Prostate gland (tissue), 2 donors: Measurements from ENCODE around the gene UTP25.

Source experiments
- CTCF ChIP-seq, 4 experiments: fragments of 200-600 bp in 2 of 4; fragments of 450-650 bp in 2 of 4; sonication (generic) in 2 of 4; IDR thresholded peaks; 1 replicate in 3 of 4; 2 replicates in 1 of 4; pipeline ENCODE4 v1.5.1; 2016 to 2019; ENCODE audit warnings: antibody characterized with exemption in 4 of 4, mild to moderate bottlenecking in 2 of 4, moderate library complexity in 2 of 4
- POLR2A ChIP-seq: fragments of 450-650 bp; IDR thresholded peaks from one replicate; pipeline ENCODE4 v1.6.1; 2016; ENCODE audit warnings: antibody characterized with exemption, mild to moderate bottlenecking
- POLR2AphosphoS5 ChIP-seq: sonication (generic); formaldehyde crosslinking; IDR thresholded peaks from one replicate; pipeline ENCODE4 v1.6.1; 2017; ENCODE audit warnings: antibody characterized with exemption

GRCh38 chr1:209881619-209882018 lies 53.8 kb downstream of the UTP25 start:
- TF ChIP-seq POLR2AphosphoS5 = no peak
- no peak for TF ChIP-seq CTCF (IDR thresholded peaks at IDR 0.05)
- TF ChIP-seq POLR2A = no peak
